Cardiac fibroblast (primary cell): ENCODE measurements around the gene SLC4A7.

Source experiments
- DNase-seq, 2 donors: peaks; one replicate each; pipeline versions ENCODE4 v3.0.0 to v3.0.0-alpha.2; 2010; ENCODE audit warnings: low read depth in 2 of 2
- H3K4me3 ChIP-seq, 2 donors: replicated peaks in 1 of 2; 1 replicate in 1 of 2; 2 replicates in 1 of 2; pipeline ENCODE4 v1.5.1; 2011; ENCODE audit warnings: low read depth in 2 of 2, low read length in 2 of 2, mild to moderate bottlenecking in 2 of 2, moderate library complexity in 1 of 2
- TF ChIP-seq, protein P1 (sequence below): IDR thresholded peaks from one replicate; pipeline ENCODE4 v1.5.1; 2011; ENCODE audit warnings: low read depth, mild to moderate bottlenecking, low read length, inconsistent platforms

Gene SLC4A7

DNA sequence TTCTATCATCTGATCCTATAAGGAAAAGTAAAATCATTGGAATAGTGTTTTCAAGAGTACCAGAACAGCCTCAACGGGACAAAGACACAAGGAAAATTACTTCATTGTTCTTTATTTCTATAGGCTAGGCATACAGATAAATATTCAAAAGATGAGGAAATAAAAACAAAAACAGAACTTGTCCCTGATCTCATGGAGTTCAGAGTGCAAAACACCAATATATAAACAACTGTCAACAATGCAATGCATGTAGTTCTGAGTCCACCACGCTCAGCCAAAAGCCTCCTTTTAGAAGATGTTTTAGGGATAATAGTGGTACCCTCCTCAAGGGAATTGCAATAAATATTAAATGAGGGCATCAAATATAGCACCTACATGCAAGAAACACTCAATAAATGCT is 4.6 kb upstream of the SLC4A7 start:
- H3K4me3 ChIP-seq = no peak overlapping the region
- TF ChIP-seq, protein P1, sequence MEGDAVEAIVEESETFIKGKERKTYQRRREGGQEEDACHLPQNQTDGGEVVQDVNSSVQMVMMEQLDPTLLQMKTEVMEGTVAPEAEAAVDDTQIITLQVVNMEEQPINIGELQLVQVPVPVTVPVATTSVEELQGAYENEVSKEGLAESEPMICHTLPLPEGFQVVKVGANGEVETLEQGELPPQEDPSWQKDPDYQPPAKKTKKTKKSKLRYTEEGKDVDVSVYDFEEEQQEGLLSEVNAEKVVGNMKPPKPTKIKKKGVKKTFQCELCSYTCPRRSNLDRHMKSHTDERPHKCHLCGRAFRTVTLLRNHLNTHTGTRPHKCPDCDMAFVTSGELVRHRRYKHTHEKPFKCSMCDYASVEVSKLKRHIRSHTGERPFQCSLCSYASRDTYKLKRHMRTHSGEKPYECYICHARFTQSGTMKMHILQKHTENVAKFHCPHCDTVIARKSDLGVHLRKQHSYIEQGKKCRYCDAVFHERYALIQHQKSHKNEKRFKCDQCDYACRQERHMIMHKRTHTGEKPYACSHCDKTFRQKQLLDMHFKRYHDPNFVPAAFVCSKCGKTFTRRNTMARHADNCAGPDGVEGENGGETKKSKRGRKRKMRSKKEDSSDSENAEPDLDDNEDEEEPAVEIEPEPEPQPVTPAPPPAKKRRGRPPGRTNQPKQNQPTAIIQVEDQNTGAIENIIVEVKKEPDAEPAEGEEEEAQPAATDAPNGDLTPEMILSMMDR = no peak
- no peak for DNase-seq

DNA sequence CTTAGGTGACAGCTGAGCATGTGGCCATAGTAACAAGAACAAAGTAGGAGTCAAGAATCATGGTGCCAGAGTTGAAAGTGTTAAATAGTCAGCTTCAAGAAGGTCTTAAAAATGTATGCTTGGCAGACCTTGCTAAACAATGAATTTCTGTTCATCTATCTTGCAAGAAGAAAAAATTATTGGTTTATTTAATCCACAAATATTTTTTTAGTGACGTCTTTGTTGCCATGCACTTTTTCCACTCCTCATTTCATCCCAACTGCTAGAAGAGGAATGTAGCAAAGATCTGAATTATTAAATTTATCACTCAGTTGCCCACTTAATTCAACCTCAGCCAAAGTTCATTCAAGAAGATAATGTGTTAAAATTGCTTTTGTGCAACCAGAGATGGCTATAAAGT is 3.2 kb upstream of the SLC4A7 start:
- H3K4me3 ChIP-seq = no peak overlapping the region
- TF ChIP-seq, protein P1 = no peak
- no peak for DNase-seq

DNA sequence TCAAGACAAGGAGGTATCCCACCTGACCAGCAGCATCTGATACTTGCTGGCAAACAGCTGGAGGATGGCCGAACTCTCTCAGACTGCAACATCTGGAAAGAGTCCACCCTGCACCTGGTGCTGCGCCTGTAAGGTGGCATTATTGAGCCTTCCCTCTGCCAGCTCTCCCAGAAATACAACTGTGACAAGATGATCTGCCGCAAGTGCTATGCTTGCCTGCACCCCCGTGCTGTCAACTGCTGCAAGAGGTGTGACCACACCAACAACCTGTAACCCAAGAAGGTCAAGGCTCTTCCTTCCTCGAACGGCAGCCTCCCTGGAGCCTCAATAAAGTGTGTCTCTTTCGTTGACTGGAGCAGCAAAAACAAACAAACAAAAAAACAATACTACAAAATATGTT is 2.2 kb upstream of the SLC4A7 start:
- H3K4me3 ChIP-seq = no peak overlapping the region
- TF ChIP-seq, protein P1 = no peak
- no peak for DNase-seq

DNA sequence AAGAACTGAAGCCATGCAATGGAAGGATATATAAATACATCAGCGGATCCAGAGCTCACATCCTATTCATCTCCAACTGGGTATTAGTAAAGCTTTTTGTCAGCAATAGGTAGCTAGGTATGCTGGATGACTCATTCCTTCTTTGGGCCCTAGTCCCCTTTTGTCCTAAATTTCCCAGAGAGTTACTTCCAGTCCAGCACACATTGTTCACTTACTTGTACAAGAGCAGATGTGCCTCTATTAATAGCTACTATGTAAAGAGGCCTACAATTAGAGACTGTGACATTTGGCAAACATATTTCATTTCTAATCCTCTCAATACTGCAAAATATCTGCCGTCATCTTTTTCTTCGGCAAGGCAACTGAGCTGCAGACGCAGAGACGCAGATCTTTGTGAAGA is 1.7 kb upstream of the SLC4A7 start:
- no peak overlapping the region for H3K4me3 ChIP-seq
- TF ChIP-seq, protein P1 = no peak
- no peak for DNase-seq

DNA sequence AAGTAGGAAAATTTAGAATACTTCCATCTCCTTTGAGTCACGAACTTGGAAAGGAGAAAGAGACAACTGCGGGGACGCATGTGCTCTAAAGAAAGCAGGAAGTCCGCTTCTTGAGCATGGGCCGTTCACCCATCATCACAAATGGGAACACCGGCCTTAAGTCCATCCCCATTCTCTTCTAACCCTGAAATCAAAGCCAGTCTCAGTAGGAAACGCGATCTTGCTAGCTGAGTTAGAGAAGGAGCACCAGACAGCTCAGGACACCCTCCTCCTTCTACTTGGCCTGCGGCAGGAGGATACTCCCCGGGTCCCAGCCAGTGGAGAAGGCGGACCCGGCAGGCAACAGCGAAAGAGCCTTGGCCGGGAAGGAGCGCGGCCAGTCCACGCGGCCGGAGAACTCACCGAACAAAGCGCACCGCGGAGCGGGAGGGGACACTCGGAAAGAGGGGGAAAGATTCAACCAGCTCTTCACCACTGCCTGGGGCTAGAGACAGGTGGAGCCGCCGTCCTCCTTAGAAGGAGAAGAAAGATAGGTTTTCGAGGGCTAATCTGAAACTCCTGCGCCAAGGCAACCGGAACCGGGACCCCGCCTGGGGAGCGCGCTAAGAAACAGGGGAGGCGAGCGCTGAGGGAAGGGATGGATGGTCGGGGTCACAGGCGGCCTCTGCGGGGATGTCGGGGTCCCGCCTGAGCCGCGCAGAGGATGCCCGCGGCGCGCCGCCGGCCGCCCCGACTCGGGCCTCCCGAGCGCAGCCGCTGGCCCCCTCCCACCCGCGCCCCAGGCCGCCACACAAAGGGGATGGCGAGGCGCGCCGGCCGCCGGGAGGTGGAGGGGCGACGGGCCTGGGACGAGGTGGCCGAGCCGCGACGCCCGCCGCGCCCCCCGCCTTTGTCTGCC is 818 bp downstream of the SLC4A7 start:
- DNase-seq = peak; percentile 81 to 85
- H3K4me3 ChIP-seq = peak overlapping the region; percentile 89 to 92
- TF ChIP-seq, protein P1 = no peak

DNA sequence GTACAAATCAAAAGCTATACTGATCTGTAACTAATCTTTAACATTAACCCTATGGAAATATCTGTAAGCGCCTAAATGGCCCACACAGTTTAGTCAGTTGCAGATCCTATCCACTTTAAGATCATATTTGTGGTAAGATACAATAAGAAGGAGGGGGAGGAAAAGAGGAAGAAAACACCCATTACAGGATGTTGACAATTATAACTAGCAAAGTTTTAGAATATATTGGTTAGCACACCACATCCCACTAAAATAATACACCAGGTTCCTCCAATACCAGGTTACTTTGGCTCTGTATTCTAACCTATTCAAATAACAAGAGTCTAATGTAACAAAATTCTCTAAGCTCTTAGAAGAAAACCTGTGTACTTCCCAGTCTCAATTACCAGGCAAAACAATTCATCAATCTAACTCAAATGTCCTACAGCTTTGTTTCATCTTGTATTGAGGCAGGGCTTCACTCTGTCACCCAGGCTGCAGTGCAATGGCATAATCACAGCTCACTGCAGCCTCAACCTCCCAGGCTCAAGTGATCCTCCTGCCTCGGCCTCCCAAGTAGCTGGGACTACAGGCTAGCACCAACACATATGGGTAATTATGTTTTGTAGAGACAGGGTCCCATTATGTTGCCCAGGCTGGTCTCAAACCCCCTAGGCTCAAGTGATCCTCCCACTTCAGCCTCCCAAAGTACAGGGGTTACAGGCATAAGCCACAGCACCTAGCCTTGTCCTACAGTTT is 4.2 kb downstream of the SLC4A7 start:
- TF ChIP-seq, protein P1 = no peak
- H3K4me3 ChIP-seq = no peak overlapping the region
- no peak for DNase-seq
